Bronchial epithelial cell (primary cell): ENCODE measurements around the gene H6PD. TPM values are rescaled to one million over a fixed set of nuclear protein-coding genes. Genes with fewer than 3 reads are reported as not detected.

Experiments
- DNase-seq: peaks from one replicate; pipeline ENCODE4 v3.0.0-alpha.2; 2010; ENCODE audit warnings: low read depth
- FAIRE-seq: peaks from 2 replicates; lab custom pipeline; 2011; peaks lifted over from hg19 to GRCh38; lab: Jason Lieb, UNC
- H3K27me3 ChIP-seq: 2 replicates; pipeline ENCODE4 v1.5.1; 2011; ENCODE audit warnings: low read length; ENCODE audit not compliant: control insufficient read depth, insufficient read depth
- H3K36me3 ChIP-seq: 2 replicates; pipeline ENCODE4 v1.5.1; 2011; ENCODE audit warnings: low read length; ENCODE audit not compliant: control insufficient read depth, insufficient read depth
- H3K4me3 ChIP-seq: 2 replicates; pipeline ENCODE4 v1.5.1; 2011; ENCODE audit warnings: mild to moderate bottlenecking, low read depth, low read length, control low read depth
- total RNA-seq: library from RNA; depleted of rRNA; stranded (reverse); fragments of >200 nt; gene quantifications from 2 replicates; pipeline ENCODE4 v1.2.1, GENCODE V29; 2014
- TF ChIP-seq, protein P1 (sequence below): IDR thresholded peaks from 2 replicates; pipeline ENCODE4 v1.5.1; 2011; ENCODE audit warnings: mild to moderate bottlenecking, moderate library complexity, low read length, control low read depth, inconsistent platforms; ENCODE audit not compliant: insufficient read depth, severe bottlenecking

H6PD gene
- total RNA-seq, 1 donor from 2014 or later: 5.5 TPM

DNA sequence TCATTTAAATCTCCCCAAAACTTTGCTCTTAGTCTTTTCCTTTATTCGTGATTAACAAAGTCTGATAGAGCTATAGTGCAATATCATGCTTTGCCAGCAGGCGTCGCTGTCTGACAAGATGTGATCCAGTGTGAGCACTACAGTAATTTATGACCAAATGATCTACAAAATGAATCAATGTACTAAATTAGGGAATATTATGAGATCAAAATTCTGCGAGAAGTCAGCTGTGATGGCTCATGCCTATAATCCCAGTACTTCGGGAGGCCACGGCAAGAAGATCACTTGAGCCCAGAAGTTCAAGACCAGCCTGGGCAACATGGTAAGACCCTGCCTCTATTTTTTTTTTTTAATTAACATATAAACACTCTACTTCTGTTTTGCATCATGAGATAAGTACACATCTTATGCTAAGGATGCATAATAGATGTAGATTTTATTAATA is 54.5 kb downstream of the H6PD start:
- no peaks in the 10 kb centered on the region for H3K36me3 ChIP-seq
- no peaks in the 10 kb centered on the region for H3K27me3 ChIP-seq
- no peak overlapping the region for H3K4me3 ChIP-seq
- no peak for FAIRE-seq
- TF ChIP-seq, protein P1, sequence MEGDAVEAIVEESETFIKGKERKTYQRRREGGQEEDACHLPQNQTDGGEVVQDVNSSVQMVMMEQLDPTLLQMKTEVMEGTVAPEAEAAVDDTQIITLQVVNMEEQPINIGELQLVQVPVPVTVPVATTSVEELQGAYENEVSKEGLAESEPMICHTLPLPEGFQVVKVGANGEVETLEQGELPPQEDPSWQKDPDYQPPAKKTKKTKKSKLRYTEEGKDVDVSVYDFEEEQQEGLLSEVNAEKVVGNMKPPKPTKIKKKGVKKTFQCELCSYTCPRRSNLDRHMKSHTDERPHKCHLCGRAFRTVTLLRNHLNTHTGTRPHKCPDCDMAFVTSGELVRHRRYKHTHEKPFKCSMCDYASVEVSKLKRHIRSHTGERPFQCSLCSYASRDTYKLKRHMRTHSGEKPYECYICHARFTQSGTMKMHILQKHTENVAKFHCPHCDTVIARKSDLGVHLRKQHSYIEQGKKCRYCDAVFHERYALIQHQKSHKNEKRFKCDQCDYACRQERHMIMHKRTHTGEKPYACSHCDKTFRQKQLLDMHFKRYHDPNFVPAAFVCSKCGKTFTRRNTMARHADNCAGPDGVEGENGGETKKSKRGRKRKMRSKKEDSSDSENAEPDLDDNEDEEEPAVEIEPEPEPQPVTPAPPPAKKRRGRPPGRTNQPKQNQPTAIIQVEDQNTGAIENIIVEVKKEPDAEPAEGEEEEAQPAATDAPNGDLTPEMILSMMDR: peak; percentile 71
- DNase-seq: peak; percentile 62

DNA sequence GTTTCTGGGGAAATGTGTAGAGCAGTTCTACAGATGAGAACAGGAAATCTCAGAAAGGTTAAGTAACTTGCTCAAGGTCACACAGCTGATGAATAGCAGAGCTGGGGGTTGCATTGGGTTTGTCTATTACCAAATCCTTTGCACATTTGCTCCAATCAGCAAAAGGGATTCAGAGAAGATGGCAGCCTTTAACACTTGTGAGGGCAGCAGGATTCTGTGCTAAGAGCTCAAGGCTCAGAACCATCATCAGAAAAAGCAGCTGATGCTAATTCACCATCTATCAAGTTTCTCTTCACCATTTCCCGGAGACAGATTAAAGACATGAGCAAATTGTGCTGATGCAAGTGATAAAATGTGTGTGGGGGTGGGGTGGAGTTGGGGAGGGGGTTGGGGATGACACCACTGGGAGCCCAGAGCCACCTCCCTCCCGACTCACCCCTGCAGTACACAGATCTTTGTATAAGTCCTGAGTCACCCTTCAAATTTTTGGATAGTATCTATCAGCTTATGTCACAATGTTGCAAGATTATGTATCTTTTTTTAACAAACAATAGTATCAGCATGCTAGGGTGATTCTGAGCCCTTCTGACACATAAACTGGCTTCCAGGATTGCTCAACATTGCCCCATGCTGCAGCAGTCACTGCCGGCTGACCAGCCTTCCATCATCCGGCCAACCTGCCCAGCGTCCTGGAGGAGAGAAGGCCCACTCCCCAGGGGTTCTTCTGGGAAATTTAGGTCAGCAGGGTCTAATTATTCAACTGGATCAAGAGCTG is 55.3 kb downstream of the H6PD start:
- FAIRE-seq: no peak
- TF ChIP-seq, protein P1: no peak
- Histone ChIP-seq H3K4me3 (no peak overlapping the region), H3K36me3 (no peaks in the 10 kb centered on the region), H3K27me3 (no peaks in the 10 kb centered on the region)
- peak; percentile 90 for DNase-seq

DNA sequence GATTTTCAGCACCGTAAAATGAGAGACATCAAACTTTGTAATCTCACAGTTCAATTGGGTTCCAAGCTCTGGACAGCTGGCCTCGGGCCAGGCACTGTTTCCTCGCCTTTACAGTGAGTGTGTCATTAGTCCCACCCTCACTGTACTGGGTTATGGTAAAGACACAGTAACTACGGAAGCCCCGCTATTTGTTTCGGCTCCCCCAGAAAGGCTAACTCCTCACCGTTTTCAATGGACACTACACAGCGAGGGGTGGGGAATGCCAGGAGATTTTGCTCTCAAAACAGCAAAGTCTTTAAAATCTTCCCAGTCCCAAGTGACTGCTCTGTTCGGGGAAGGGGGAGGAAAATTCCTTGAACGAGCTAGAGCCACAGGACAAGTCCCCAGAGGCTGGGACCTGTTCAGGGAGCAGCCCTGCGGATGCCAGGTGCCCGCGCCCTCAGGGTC is 57.4 kb downstream of the H6PD start:
- peaks cover 4% of the 10 kb centered on the region for H3K36me3 ChIP-seq
- TF ChIP-seq, protein P1: no peak
- FAIRE-seq: no peak
- peak; percentile 65 for DNase-seq
- no peaks in the 10 kb centered on the region for H3K27me3 ChIP-seq
- H3K4me3 ChIP-seq: peak overlapping the region; percentile 51

DNA sequence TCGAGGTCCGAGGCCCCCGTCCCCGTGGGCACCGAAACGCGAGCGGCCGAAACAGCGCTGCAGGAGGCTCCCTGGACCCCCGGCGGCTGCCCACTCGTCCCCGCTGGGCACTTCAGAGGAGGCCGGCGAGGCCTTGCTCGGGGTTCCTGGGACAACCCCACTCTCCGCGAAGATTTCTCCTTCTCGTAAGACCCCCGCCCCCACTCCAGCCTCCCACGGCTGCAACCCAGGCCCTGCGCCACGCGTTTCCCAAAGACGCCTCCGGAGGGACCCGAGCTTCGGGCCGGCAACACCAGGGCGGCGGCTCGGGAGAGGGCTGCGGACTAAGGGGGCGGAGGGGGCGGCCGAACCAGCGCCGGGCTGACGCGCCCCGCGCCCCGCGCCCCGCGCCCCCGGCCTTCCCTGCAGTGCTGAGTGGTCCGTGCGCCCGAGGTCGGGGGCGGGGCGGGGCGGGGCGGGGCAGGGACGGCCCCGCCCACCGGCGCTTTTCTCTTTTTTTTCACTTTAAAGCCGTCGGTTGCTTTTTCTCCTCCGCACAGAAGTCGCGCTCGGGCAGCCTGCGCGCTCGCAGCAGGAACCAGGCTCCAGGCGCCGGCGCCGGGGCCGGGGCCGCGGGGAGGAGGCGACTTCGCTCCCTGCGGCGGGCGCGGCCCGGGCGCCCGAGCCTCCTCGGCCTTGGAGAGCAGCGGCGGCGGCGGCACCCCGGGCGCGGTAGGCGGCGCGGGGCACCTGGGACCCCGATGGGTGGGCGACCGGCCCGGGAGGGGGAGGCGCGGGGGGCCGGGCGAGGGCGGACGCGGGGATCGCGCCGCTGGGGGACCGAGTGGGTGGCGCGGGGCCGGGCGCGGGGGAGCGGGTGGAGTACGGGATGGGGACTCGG is 58.0 kb downstream of the H6PD start, which contains the start of gene SPSB1:
SPSB1 (plus strand) TSS at position 534 of the 880 bp plus-strand sequence. CDS start 62,998 bp downstream, outside the sequence.
- DNase-seq: peak; percentile 48
- TF ChIP-seq, protein P1: no peak

DNA sequence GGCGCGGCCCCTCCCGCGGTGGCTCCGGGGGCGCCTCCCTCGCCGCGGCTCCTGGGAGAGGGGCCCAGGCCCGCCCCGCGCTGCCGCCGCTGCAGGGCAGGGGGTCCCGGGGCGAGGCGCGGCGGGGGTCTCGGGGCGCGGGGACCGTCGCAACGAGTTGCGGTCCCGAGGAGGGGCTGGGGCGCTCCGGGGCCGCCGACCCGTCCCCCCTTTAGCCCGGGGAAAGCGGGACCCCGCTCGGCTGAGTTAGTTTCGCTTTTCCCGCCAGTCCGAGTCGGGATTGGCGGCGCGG is 58.6 kb downstream of the H6PD start:
- no peak for DNase-seq
- TF ChIP-seq, protein P1: no peak
- no peaks in the 10 kb centered on the region for H3K27me3 ChIP-seq
- H3K36me3 ChIP-seq: peaks cover 4% of the 10 kb centered on the region
- H3K4me3 ChIP-seq: peak overlapping the region; percentile 51
- FAIRE-seq: no peak

More for the DNA sequence above, 58.0 kb downstream of the H6PD start, which contains the start of gene SPSB1:
- no peak for FAIRE-seq
- H3K4me3 ChIP-seq: peak within 1 kb of the TSS; percentile 51
- no peaks in the 10 kb centered on the region for H3K27me3 ChIP-seq
- H3K36me3 ChIP-seq: peaks cover 4% of the 10 kb centered on the region
